ENCODE measurements around the gene TUT1. TPM values are rescaled to one million over a fixed set of nuclear protein-coding genes. Genes with fewer than 3 reads are reported as not detected.
A peak's percentile ranks its signal among the peaks of the same experiment; 100 is the strongest.
"Not testable (repeated sequence)": the region's sequence is repeated elsewhere in the genome, so short reads cannot be mapped to it uniquely, and the experiment has no call there.

TUT1 gene
- total RNA-seq, 2 experiments from 2014 or later: 22.2 to 25.0 TPM

DNA sequence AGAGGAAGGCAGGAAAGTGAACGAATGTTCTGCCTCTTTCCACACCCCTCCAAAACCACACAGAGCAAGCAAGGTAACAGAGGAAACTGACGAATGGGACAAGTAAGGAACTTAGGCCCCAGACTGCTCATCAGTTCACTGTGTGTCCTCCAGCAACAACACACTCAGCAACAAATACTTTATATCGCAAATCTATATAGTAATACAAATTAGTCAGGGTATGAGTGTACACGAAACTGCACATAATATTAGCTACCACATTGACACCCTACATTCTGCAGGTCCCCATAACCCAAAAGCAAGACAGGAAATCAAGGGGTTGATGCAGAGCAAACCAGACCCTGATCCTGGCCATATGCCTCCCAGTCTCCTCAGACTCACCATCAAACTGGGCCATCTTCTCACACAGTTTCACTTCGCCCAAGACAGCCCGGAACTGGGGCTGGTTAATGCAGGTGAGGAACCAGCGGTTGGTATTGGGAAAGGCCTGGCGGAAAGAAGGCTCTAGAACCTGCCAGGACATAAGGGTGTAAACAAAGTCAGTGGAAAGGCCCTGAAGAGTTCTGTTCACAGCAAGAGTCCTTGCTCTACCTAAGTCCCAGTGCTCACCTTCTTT lies 24.2 kb downstream of the TUT1 start:
- Mint-ChIP-seq H3K27me3 (ENCODE audit: low read depth) (no peaks in the 10 kb centered on the region), H3K4me1 (ENCODE audit: low read depth) (peaks cover 51% of the 10 kb centered on the region), H3K36me3 (ENCODE audit: low read depth) (peaks cover 72% of the 10 kb centered on the region), H3K9me3 (ENCODE audit: insufficient read depth) (no peaks in the 10 kb centered on the region), H3K27ac (peak overlapping the region; percentile 32), H3K4me3 (no peak overlapping the region)
- ChIA-PET CTCF (interaction anchor here (0.9 to 12.7 kb wide), 6 partner anchors 11 to 172 kb away, joined by 3 to 294 read pairs (median 11); no protein-coding TSS in a partner anchor), POLR2A (interaction anchor here (0.6 to 1.3 kb wide), 4 partner anchors 10 to 165 kb away, joined by 3 to 4 read pairs (median 4); no protein-coding TSS in a partner anchor)
- DNase-seq: no peak
- ATAC-seq: peak; percentile 18

DNA sequence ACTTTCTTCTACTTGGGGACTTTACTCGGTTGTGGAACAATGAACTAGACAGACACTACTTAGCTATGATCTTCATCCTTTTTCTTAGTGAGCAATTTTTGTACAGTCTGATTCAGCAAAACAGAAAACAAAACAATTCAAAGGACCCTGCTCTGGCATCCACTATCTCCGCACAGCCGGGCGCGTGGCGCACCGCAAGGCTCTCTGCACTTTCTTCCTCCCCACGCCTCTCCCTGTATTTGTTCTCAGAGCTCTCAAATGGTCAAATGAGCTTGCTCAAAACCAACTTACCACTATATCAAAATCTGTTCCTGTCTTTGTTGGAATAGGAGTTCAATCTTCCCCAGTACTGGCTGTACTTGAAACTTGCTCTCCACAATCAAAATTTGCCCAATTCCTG lies 25.1 kb downstream of the TUT1 start:
- no peaks in the 10 kb centered on the region for H3K27me3 Mint-ChIP-seq (ENCODE audit: low read depth)
- no peak for ATAC-seq
- H3K4me3 Mint-ChIP-seq: no peak overlapping the region
- H3K36me3 Mint-ChIP-seq (ENCODE audit: low read depth): peaks cover 70% of the 10 kb centered on the region
- H3K27ac Mint-ChIP-seq: peak overlapping the region; percentile 31
- CTCF ChIA-PET: interaction anchor here (1.2 to 12.7 kb wide), 7 partner anchors 8 to 171 kb away, joined by 4 to 294 read pairs (median 11); partner anchors contain the start of genes EEF1G and TUT1
- no peaks in the 10 kb centered on the region for H3K9me3 Mint-ChIP-seq (ENCODE audit: insufficient read depth)
- POLR2A ChIA-PET: interaction anchor here (0.6 to 1.3 kb wide), 5 partner anchors 8 to 142 kb away, joined by 3 to 4 read pairs (median 3); no protein-coding TSS in a partner anchor
- H3K4me1 Mint-ChIP-seq (ENCODE audit: low read depth): peaks cover 47% of the 10 kb centered on the region
- DNase-seq: no peak

DNA sequence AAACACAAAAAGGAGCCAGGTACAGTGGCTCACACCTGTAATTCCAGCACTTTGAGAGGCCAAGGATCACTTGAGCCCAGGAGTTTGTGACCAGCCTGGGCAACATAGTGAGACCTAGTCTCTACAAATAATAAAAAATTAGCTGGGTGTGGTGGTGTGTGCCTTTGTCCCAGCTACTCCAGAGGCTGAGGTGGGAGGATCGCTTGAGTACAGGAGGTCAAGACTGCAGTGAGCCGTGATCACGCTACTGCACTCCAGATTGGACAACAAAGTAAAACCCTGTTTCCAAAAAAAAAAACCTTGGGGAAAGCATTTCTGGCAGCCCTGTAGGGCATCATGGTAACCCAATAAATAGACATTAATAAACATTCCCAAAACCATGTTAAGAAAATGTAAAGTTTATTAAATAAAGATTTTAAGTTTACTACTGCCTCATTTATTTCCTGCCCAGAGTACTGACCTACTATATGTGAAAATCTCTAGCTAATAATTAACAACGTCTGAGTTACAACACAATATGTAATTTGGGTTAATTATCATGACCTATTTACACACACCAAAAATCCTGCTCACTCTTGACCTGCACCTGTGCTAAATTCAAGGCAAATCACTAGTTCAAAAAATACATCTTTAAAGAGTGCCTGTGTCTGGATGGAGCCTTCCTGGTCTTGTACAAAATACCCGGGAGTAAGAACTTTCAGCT lies 26.1 kb downstream of the TUT1 start:
- no peak for DNase-seq
- Mint-ChIP-seq H3K9me3 (ENCODE audit: insufficient read depth) (no peaks in the 10 kb centered on the region), H3K27ac (peak overlapping the region; percentile 14), H3K27me3 (ENCODE audit: low read depth) (no peaks in the 10 kb centered on the region), H3K36me3 (ENCODE audit: low read depth) (peaks cover 68% of the 10 kb centered on the region), H3K4me3 (no peak overlapping the region), H3K4me1 (ENCODE audit: low read depth) (peaks cover 46% of the 10 kb centered on the region)
- ChIA-PET POLR2A (interaction anchor here (0.6 to 1.3 kb wide), 2 partner anchors 8 to 81 kb away, joined by 3 to 4 read pairs; no protein-coding TSS in a partner anchor), CTCF (interaction anchor here (0.7 to 12.7 kb wide), 9 partner anchors 8 to 340 kb away, joined by 3 to 294 read pairs (median 5); partner anchors contain the start of genes EEF1G and TUT1)
- ATAC-seq: no peak

DNA sequence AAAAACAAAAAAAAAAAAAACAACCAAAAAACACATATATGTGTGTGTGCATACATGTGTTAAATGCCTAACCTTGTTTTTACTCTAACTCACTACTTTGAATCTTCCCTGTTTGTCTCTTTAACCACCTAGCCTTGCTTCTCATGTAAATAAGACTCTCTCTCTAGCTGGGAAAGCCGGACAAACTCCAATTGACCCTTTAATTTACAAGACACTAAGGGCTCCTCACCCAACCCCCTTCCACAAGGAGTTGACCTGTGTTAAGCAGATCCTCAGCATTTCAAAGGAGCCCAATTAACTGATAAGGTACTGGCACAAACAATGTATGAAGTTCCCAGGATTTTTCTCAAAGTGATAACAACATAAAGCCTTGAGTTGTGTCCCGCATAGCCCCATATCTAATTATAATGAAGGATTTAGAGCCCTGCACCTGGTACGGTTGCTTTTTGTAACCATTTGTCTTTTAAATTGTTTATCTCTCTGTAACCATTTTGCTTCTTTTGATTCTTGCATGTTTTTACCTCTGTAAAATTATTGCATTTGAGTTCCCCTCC lies 29.6 kb downstream of the TUT1 start:
- not testable (repeated sequence) for H3K9me3 Mint-ChIP-seq (ENCODE audit: insufficient read depth); ATAC-seq; H3K27me3 Mint-ChIP-seq (ENCODE audit: low read depth); DNase-seq; H3K4me3 Mint-ChIP-seq
- CTCF ChIA-PET: interaction anchor here (0.9 to 12.7 kb wide), 9 partner anchors 9 to 168 kb away, joined by 3 to 294 read pairs (median 16); partner anchors contain the start of genes EEF1G, MTA2 and TUT1
- POLR2A ChIA-PET: interaction anchor here (1.0 to 1.9 kb wide), 4 partner anchors 12 to 137 kb away, joined by 3 to 9 read pairs (median 7); partner anchors contain the start of gene EEF1G
- Mint-ChIP-seq H3K36me3 (ENCODE audit: low read depth) (peaks cover 76% of the 10 kb centered on the region), H3K27ac (peak overlapping the region; percentile 4), H3K4me1 (ENCODE audit: low read depth) (peaks cover 61% of the 10 kb centered on the region)

DNA sequence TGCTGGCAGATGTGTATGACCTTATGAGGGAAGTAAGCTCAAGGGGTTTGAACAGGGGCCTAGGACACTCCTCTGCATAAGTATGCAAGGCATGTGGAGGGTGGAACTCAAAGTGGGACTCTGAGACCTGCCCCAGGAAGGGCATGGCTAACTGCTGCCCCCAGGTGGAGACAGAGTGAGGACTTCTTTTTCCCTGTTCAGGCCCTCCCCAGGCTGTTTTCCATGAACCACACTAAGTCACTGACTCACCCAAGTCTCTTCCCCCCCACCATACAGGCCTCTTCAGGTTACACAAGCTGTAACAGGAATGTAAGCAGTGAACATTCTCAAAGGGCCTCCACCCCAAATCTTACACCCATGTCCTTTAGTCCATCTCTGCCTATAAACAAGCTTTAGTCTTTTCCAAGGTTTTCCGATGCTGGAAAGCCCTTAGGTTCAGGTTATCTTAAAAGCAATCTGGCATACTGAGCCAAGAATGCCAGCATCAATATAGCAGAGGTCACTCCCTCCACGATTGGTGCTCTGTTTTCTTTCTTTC lies 30.7 kb downstream of the TUT1 start:
- Mint-ChIP-seq H3K27ac (peak overlapping the region; percentile 58), H3K4me3 (no peak overlapping the region), H3K27me3 (ENCODE audit: low read depth) (no peaks in the 10 kb centered on the region), H3K4me1 (ENCODE audit: low read depth) (peaks cover 65% of the 10 kb centered on the region), H3K9me3 (ENCODE audit: insufficient read depth) (no peaks in the 10 kb centered on the region), H3K36me3 (ENCODE audit: low read depth) (peaks cover 65% of the 10 kb centered on the region)
- peak; percentile 8 for ATAC-seq
- POLR2A ChIA-PET: interaction anchor here (0.6 to 2.0 kb wide), 6 partner anchors 9 to 137 kb away, joined by 3 to 9 read pairs (median 6); partner anchors contain the start of gene EEF1G
- CTCF ChIA-PET: interaction anchor here (0.8 to 12.7 kb wide), 22 partner anchors 8 to 223 kb away, joined by 3 to 294 read pairs (median 6); partner anchors contain the start of genes AHNAK, B3GAT3, EEF1G and MTA2
- DNase-seq: peak; percentile 81

DNA sequence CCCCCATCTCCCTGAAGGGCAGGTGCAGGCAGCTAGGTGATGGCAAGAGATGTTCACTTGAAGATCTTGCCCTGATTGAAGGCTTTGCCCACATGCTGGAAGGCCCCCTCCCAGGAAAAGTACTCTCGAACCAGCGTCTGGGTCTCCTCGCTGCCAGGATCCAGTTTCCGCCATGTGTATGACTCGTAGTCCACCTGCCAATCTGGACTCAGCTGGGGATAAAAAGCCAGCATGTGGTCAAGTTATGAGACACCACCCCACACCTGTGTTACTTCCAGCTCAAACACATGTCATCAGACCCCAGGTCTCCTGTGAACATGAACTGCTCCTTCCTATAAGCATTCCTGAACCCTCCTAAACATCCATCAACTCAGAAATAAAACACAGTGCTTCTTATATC lies 31.7 kb downstream of the TUT1 start:
- Mint-ChIP-seq H3K27ac (peak overlapping the region; percentile 80), H3K4me1 (ENCODE audit: low read depth) (peaks cover 74% of the 10 kb centered on the region)
- ATAC-seq: not testable (repeated sequence)

DNA sequence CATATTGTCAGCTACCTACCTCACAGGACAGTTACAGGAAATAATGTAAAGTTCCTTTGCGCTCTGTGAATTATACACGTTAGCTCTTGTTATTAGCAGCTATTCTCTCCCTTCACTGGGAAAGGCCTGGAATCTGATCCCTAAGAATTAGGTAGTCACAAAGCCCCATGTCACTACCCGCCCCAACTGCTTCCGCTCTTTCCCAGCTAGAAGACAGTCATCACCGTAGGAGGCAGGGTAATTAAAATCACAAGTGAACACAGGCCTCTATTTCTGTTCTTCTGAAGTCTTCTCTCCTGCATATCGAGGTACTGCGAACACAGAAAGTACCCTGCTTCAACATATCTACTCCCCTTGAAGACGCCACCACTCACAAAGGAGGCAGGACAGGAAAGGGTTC lies 32.1 kb downstream of the TUT1 start:
- no peak overlapping the region for H3K4me3 Mint-ChIP-seq
- no peaks in the 10 kb centered on the region for H3K27me3 Mint-ChIP-seq (ENCODE audit: low read depth)
- ChIA-PET CTCF (interaction anchor here (1.0 to 12.7 kb wide), 12 partner anchors 12 to 221 kb away, joined by 3 to 294 read pairs (median 8); partner anchors contain the start of genes AHNAK, SCGB1A1 and TUT1), POLR2A (interaction anchor here (1.3 to 2.9 kb wide), 3 partner anchors 11 to 135 kb away, joined by 3 to 36 read pairs (median 7); no protein-coding TSS in a partner anchor)
- ATAC-seq: no peak
- no peak for DNase-seq
- no peaks in the 10 kb centered on the region for H3K9me3 Mint-ChIP-seq (ENCODE audit: insufficient read depth)
- H3K36me3 Mint-ChIP-seq (ENCODE audit: low read depth): peaks cover 63% of the 10 kb centered on the region
- H3K27ac Mint-ChIP-seq: peak overlapping the region; percentile 80
- H3K4me1 Mint-ChIP-seq (ENCODE audit: low read depth): peaks cover 78% of the 10 kb centered on the region

More for the DNA sequence above, 31.7 kb downstream of the TUT1 start:
- not testable (repeated sequence) for DNase-seq; H3K9me3 Mint-ChIP-seq (ENCODE audit: insufficient read depth); H3K4me3 Mint-ChIP-seq; H3K27me3 Mint-ChIP-seq (ENCODE audit: low read depth)
- ChIA-PET POLR2A (interaction anchor here (1.9 to 2.0 kb wide), 2 partner anchors 10 to 135 kb away, joined by 7 to 8 read pairs; no protein-coding TSS in a partner anchor), CTCF (interaction anchor here (1.0 to 12.7 kb wide), 13 partner anchors 9 to 222 kb away, joined by 3 to 294 read pairs (median 9); partner anchors contain the start of genes AHNAK, SCGB1A1 and TUT1)
- peaks cover 60% of the 10 kb centered on the region for H3K36me3 Mint-ChIP-seq (ENCODE audit: low read depth)

DNA sequence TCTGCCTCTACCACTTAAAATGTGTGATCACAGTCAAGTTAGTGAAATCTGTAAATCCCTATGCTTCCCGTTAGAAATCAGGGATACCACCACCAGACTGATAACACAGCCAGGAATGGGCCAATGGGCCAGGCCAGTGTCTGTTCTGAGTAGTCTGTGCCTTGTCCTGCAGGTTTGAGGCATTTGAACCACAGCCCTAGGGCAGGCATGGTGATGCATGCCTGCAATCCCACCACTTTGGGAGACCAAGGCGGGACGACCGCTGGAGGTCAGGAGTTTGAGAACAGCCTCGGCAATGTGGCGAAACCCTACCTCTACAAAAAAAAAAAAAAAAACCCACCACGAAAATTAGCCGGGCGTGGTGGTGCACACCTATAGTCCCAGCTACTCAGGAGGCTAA lies 32.7 kb downstream of the TUT1 start:
- peaks cover 80% of the 10 kb centered on the region for H3K4me1 Mint-ChIP-seq (ENCODE audit: low read depth)
- H3K4me3 Mint-ChIP-seq: no peak overlapping the region
- no peak for DNase-seq
- ChIA-PET POLR2A (interaction anchor here (1.3 to 2.9 kb wide), 2 partner anchors 15 to 134 kb away, joined by 3 to 36 read pairs; no protein-coding TSS in a partner anchor), CTCF (interaction anchor here (1.0 to 12.7 kb wide), 9 partner anchors 12 to 181 kb away, joined by 3 to 294 read pairs (median 16); partner anchors contain the start of genes AHNAK and TUT1)
- no peak for ATAC-seq
- no peaks in the 10 kb centered on the region for H3K27me3 Mint-ChIP-seq (ENCODE audit: low read depth)
- H3K9me3 Mint-ChIP-seq (ENCODE audit: insufficient read depth): no peaks in the 10 kb centered on the region
- peak overlapping the region; percentile 28 for H3K27ac Mint-ChIP-seq
- peaks cover 60% of the 10 kb centered on the region for H3K36me3 Mint-ChIP-seq (ENCODE audit: low read depth)

DNA sequence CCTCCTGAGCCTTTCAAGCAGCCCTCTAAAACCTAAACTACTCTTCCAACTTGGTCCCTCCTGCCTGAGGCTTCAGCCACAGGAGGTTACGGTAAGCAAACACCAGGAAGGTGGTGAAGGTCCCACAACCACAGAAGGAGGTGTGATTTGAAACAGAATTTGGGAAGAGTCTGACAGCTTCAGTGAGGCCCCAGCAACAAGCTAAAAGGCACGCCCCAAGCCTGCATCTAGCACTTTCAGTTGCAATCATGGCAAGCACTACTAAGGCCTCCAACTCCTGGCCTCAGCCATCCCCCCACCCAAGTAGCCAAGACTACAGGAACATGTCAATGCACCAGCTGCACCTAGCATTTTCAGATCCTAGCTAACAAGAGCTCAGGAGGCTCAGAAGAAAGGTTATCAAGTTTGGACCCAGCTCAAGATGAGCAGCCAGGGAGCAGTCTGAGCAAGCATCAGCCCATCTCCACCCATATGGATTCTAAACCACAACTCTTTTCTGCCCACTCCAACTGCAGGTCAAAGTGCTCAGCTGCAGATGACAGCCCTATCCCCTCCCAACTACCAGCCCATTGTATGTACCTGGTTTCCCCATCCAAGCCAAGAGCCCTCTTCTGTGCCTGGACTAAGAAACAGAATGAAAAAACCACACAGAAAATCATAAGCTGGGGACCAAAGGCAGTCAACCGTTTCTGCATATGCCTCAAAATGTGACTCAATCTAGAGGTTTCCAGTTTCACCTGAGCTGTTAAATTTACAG lies 34.3 kb downstream of the TUT1 start:
- Mint-ChIP-seq H3K27me3 (ENCODE audit: low read depth) (no peaks in the 10 kb centered on the region), H3K4me3 (peak overlapping the region; percentile 66), H3K36me3 (ENCODE audit: low read depth) (peaks cover 50% of the 10 kb centered on the region), H3K9me3 (ENCODE audit: insufficient read depth) (no peaks in the 10 kb centered on the region), H3K4me1 (ENCODE audit: low read depth) (peaks cover 92% of the 10 kb centered on the region), H3K27ac (peak overlapping the region; percentile 95)
- ChIA-PET CTCF (interaction anchor here (0.6 to 12.7 kb wide), 20 partner anchors 8 to 562 kb away, joined by 3 to 294 read pairs (median 4); partner anchors contain the start of genes AHNAK, EEF1G, MTA2 and SCGB1A1), POLR2A (interaction anchor here (0.6 to 3.1 kb wide), 15 partner anchors 8 to 1691 kb away, joined by 3 to 36 read pairs (median 4); partner anchors contain the start of genes AHNAK, C11orf98, CSKMT and EEF1G)
- peak; percentile 34 for ATAC-seq
- peak; percentile 91 for DNase-seq

All from activated CD8-positive, alpha-beta T cell treated with anti-CD3 and anti-CD28 coated beads, Interleukin-2, amount 10 ng/mL, durations not matched to agents 7 days and 5 days (primary cell).